Epithelial cell of proximal tubule (primary cell): ENCODE measurements around the gene UBR1. TPM values are rescaled to one million over a fixed set of nuclear protein-coding genes. Genes with fewer than 3 reads are reported as not detected.

Experiments
- DNase-seq: peaks from one replicate; pipeline ENCODE4 v3.0.0-alpha.2; 2011; ENCODE audit warnings: low read depth
- H3K4me3 ChIP-seq: 2 replicates; pipeline ENCODE4 v1.5.1; 2011; ENCODE audit warnings: low read depth, mild to moderate bottlenecking, low read length
- CTCF ChIP-seq: conservative IDR thresholded peaks from 2 replicates; pipeline ENCODE4 v1.5.1; 2012; ENCODE audit warnings: low read depth, mild to moderate bottlenecking, low read length
- total RNA-seq: library from RNA; depleted of rRNA; stranded (reverse); fragments of >200 nt; gene quantifications from 2 replicates; pipeline ENCODE4 v1.2.3, GENCODE V29; 2015

Gene UBR1
- total RNA-seq, 1 donor from 2014 or later: 10.8 TPM

- TF ChIP-seq CTCF: no peak
- H3K4me3 ChIP-seq: no peak overlapping the region
- DNase-seq: no peak
Observed at GRCh38 chr15:43091859-43092258, 14.0 kb downstream of the UBR1 start.

- no peak overlapping the region for H3K4me3 ChIP-seq
- TF ChIP-seq CTCF: no peak
- no peak for DNase-seq
Observed at GRCh38 chr15:43086551-43086950, 19.3 kb downstream of the UBR1 start.

- no peak overlapping the region for H3K4me3 ChIP-seq
- DNase-seq: no peak
- no peak for TF ChIP-seq CTCF
Observed at GRCh38 chr15:43085921-43086320, 19.9 kb downstream of the UBR1 start.

- no peak for TF ChIP-seq CTCF
- no peak for DNase-seq
- no peak overlapping the region for H3K4me3 ChIP-seq
Observed at GRCh38 chr15:43082509-43082908, 23.3 kb downstream of the UBR1 start.

GRCh38 chr15:43081283-43081682, 24.6 kb downstream of the UBR1 start:
- DNase-seq: no peak
- TF ChIP-seq CTCF: no peak
- H3K4me3 ChIP-seq: no peak overlapping the region

GRCh38 chr15:43071451-43071850, 34.4 kb downstream of the UBR1 start:
- no peak for TF ChIP-seq CTCF
- no peak overlapping the region for H3K4me3 ChIP-seq
- no peak for DNase-seq

- H3K4me3 ChIP-seq: no peak overlapping the region
- DNase-seq: no peak
- no peak for TF ChIP-seq CTCF
Observed at GRCh38 chr15:43070893-43071292, 34.9 kb downstream of the UBR1 start.
